SK-N-MC (cell line): ENCODE results near the gene SHROOM3.

Source experiments
- FOXP2 ChIP-seq: optimal IDR thresholded peaks from 2 replicates; pipeline ENCODE3; 2011; ENCODE audit warnings: mild to moderate bottlenecking, moderate library complexity; ENCODE audit not compliant: insufficient read depth; ENCODE audit errors: extremely low read length, control extremely low read depth
- POLR2AphosphoS5 ChIP-seq: IDR thresholded peaks from 2 replicates; pipeline ENCODE4 v1.6.1; 2012; ENCODE audit warnings: mild to moderate bottlenecking, low read depth, low read length, borderline replicate concordance

DNA sequence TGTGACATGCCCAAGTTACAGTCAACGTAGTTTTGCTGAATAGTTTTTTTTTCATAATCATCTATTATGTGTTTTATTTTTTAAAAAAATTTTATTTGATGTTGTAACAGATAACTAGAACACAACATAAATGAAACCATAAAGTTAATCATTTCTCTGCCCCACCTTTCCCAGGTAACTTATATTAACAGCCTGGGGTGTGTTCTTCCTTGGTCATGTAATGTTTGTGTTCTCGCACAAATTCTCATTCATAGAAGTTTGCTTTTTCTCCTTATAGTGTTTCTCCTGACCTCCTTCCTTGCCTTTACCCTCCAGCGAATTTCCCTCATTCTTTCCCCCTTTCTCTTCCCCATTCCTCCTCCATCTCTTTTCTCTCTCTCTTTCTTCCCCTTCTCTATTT is 248.1 kb downstream of the SHROOM3 start:
- TF ChIP-seq POLR2AphosphoS5 (no peak), FOXP2 (no peak)
